Spleen (tissue), 13 donors: ENCODE measurements around the gene XRRA1. TPM values are rescaled to one million over a fixed set of nuclear protein-coding genes. Genes with fewer than 3 reads are reported as not detected.
"Not testable (repeated sequence)": the region's sequence is repeated elsewhere in the genome, so short reads cannot be mapped to it uniquely, and the experiment has no call there.

ENCODE experiments used
- DNase-seq: peaks from one replicate; pipeline ENCODE4 v3.0.0-alpha.2; 2020
- H3K27ac ChIP-seq, 8 donors: fragments of 200-600 bp; sonication (generic) in 7 of 8; 1 replicate in 4 of 8; 2 replicates in 4 of 8; pipeline versions ENCODE4 v1.5.0 to v1.8.0; 2016 to 2021; ENCODE audit warnings: inconsistent platforms in 4 of 8, mild to moderate bottlenecking in 4 of 8, moderate library complexity in 1 of 8
- H3K27me3 ChIP-seq, 7 donors: fragments of 200-600 bp; sonication (generic) in 6 of 7; replicated peaks in 1 of 7; 1 replicate in 4 of 7; 2 replicates in 3 of 7; pipeline versions ENCODE4 v1.5.0 to v1.8.0; 2016 to 2021; ENCODE audit warnings: inconsistent platforms in 3 of 7, mild to moderate bottlenecking in 1 of 7
- H3K36me3 ChIP-seq, 6 donors: fragments of 200-600 bp; sonication (generic) in 5 of 6; 1 replicate in 4 of 6; 2 replicates in 2 of 6; pipeline versions ENCODE4 v1.5.0 to v1.8.0; 2016 to 2021; ENCODE audit warnings: inconsistent platforms in 2 of 6
- H3K4me1 ChIP-seq, 6 donors: fragments of 200-600 bp; sonication (generic) in 5 of 6; 1 replicate in 3 of 6; 2 replicates in 3 of 6; pipeline versions ENCODE4 v1.5.0 to v1.8.0; 2016 to 2021; ENCODE audit warnings: inconsistent platforms in 3 of 6
- H3K4me3 ChIP-seq, 8 donors: fragments of 200-600 bp; sonication (generic) in 7 of 8; 1 replicate in 4 of 8; 2 replicates in 4 of 8; pipeline versions ENCODE4 v1.5.0 to v1.8.0; 2016 to 2021; ENCODE audit warnings: inconsistent platforms in 4 of 8, mild to moderate bottlenecking in 4 of 8, moderate library complexity in 2 of 8
- H3K9me3 ChIP-seq, 8 donors: fragments of 200-600 bp; sonication (generic) in 7 of 8; 1 replicate in 4 of 8; 2 replicates in 4 of 8; pipeline versions ENCODE4 v1.5.0 to v1.8.0; 2016 to 2021; ENCODE audit warnings: inconsistent platforms in 4 of 8
- POLR2A ChIP-seq, 3 donors: fragments of 450-650 bp; IDR thresholded peaks; one replicate each; pipeline ENCODE4 v1.5.1; 2017; ENCODE audit warnings: antibody characterized with exemption in 3 of 3, mild to moderate bottlenecking in 1 of 3
- POLR2AphosphoS5 ChIP-seq, 3 donors: sonication (generic); formaldehyde crosslinking; IDR thresholded peaks; one replicate each; pipeline ENCODE4 v1.5.1; 2017; ENCODE audit warnings: antibody characterized with exemption in 3 of 3
- WGBS, 5 donors: extraction: QIAGEN DNeasy Blood & Tissue Kit in 3 of 5; methylation state at CpG; one replicate each; pipeline versions ENCODE4 v1.1.5 to v1.1.7; 2013 to 2018; 5-methylcytosine and 5-hydroxymethylcytosine counted together
- intact Hi-C: fragments of 100-400 bp; cut with DNase I; formaldehyde crosslinking; loops from one replicate; pipeline ENCODE4 v1.15.0; 2023; ENCODE audit warnings: low total_unique reads
- long read RNA-seq, 2 donors: transcript quantifications; one replicate each; lab custom pipeline, GENCODE V29; 2026
- polyA plus RNA-seq, 3 donors: library from polyadenylated mRNA; stranded (reverse); fragments of 200-250 nt; gene quantifications; one replicate each; pipeline ENCODE4 v1.2.1, GENCODE V29; 2013
- total RNA-seq, 7 donors: library from RNA; depleted of rRNA in 3 of 7; stranded (reverse); fragments of >200 nt in 3 of 7; fragmentation: NEBNext Ultra II Directional in 4 of 7; extraction: Animal tissue kit (Norgen Biotek cat#: 25700) in 4 of 7; gene quantifications; one replicate each; pipeline versions ENCODE4 v1.1.0 to v1.2.1, GENCODE V29; 2016 to 2021
- TF ChIP-seq, protein P1 (sequence below), 11 experiments: fragments of 200-600 bp in 7 of 11; fragments of 450-650 bp in 4 of 11; sonication (generic) in 4 of 11; IDR thresholded peaks in 8 of 11; conservative IDR thresholded peaks in 3 of 11; 1 replicate in 7 of 11; 2 replicates in 4 of 11; pipeline versions ENCODE4 v1.4.0 to v1.8.0; 2016 to 2021; ENCODE audit warnings: antibody characterized with exemption in 11 of 11, inconsistent platforms in 4 of 11, mild to moderate bottlenecking in 1 of 11
- donor health status: healthy with polysubstance abuse.
- donor health status: DM: no; HTN: no; CAD: no; lungs with moderate emphysema.
- donor health status: DM: no; HTN: no; CAD: no.
- donor health status: Bipolar disorder and iron deficiency.
- donor health status: healthy.
- donor health status: DM: no; HTN: no; CAD: no.
- donor health status: DM: yes; HTN: yes; CAD: no.

Gene XRRA1, protein sequence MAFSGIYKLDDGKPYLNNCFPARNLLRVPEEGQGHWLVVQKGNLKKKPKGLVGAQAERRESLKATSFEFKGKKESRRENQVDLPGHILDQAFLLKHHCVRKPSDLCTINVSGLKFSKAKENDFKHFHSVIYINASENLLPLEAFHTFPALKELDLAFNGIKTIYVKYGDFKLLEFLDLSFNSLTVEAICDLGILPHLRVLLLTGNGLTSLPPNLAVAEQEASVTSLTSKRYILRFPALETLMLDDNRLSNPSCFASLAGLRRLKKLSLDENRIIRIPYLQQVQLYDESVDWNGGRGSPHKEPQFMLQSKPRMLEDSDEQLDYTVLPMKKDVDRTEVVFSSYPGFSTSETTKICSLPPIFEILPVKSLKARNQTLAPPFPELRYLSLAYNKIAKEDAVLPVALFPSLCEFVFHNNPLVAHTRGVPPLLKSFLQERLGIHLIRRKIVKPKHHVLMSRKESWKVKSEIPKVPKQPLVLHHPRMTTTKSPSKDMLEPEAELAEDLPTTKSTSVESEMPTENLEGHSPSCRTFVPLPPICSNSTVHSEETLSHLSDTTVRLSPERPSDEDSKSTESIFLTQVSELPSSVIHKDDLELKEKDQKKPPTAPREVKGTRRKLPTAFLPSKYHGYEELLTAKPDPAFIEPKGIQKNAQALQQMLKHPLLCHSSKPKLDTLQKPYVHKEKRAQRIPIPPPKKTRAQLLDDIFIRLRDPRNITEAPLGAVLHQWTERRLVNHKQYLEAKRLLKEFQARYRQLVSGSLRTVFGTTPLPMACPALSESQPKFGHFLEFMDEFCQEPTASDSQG
- total RNA-seq: 10 to 100 TPM; 11.5 to 60.1 (median 25.1) TPM
- polyA plus RNA-seq: 1 to 10 TPM; 1.4 to 2.7 (median 1.9) TPM
- long read RNA-seq, donor 1: 0 reads
- long read RNA-seq, donor 2: 0 reads

DNA sequence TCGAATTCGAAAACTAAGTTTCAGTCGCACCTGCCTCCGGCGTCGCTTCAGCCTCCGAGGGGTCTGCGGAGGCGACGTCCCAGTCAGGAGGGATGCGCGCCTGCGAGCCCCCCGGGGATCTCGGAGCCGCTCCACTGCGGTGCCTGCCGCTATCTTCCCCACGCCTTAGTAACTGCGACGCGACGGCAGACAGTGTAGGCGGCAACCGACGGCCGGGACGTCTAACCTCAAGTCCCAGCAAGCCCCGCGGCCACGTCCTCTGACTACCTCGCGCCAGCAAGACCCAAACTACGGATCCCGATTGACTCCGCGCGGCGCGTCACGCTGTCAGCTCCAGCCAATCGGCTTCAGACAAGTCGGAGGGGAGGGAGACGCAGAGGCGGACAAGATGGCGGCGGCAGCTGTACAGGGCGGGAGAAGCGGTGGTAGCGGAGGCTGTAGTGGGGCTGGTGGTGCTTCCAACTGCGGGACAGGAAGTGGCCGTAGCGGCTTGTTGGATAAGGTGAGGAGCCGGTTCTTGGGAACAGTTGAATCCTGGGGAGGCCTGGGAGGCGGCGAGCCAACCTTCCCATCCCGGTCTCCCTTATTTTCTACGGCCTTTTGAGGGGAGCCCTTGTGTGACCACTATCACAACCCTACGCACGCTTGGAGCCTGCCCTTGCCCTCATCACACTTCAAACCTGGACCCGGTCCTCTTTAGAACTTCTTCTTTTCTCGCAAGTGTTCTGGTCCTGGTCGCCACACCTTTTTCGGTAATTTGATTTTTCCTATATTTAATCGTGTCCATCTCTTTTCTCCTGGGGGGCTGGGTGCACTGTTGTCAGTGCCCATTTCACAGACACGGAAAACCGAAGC is at the start of gene XRRA1, which contains the start of gene SPCS2:
Gene XRRA1, minus strand, starts transcription at position 194 of the 855 bp plus-strand sequence. CDS start 8,213 bp downstream, outside the sequence.
Gene SPCS2, plus strand, starts transcription at position 369 of the 855 bp plus-strand sequence. Its CDS starts 20 bp downstream, at position 389.
- peak; percentile 42 to 75 (median 73) for TF ChIP-seq POLR2A (IDR thresholded peaks at IDR 0.05)
- TF ChIP-seq, protein P1, sequence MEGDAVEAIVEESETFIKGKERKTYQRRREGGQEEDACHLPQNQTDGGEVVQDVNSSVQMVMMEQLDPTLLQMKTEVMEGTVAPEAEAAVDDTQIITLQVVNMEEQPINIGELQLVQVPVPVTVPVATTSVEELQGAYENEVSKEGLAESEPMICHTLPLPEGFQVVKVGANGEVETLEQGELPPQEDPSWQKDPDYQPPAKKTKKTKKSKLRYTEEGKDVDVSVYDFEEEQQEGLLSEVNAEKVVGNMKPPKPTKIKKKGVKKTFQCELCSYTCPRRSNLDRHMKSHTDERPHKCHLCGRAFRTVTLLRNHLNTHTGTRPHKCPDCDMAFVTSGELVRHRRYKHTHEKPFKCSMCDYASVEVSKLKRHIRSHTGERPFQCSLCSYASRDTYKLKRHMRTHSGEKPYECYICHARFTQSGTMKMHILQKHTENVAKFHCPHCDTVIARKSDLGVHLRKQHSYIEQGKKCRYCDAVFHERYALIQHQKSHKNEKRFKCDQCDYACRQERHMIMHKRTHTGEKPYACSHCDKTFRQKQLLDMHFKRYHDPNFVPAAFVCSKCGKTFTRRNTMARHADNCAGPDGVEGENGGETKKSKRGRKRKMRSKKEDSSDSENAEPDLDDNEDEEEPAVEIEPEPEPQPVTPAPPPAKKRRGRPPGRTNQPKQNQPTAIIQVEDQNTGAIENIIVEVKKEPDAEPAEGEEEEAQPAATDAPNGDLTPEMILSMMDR (IDR thresholded peaks at IDR 0.05 in 8 of 11, conservative IDR thresholded peaks at IDR 0.05 in 3 of 11): peak in 1 of 11 experiments; percentile 24
- TF ChIP-seq POLR2AphosphoS5 (IDR thresholded peaks at IDR 0.05): peak; percentile 98 to 99 (median 99)
- Histone ChIP-seq H3K4me1 (peaks cover 46 to 68% (median 58%) of the 10 kb centered on the region in 6 donors), H3K27ac (peak within 1 kb of the TSS; percentile 87 to 93 (median 90)), H3K4me3 (peak within 1 kb of the TSS; percentile 67 to 93 (median 84)), H3K9me3 (no peaks in the 10 kb centered on the region), H3K36me3 (peaks cover 0 to 22% (median 5%) of the 10 kb centered on the region in 6 donors), H3K27me3 (no peaks in the 10 kb centered on the region)
- 0 to 1% (median 0%) methylated on average over 46 to 67 of the region's 67 CpGs for WGBS, 5 donors
- intact Hi-C loops: no loop called here
- peak; percentile 100 for DNase-seq

DNA sequence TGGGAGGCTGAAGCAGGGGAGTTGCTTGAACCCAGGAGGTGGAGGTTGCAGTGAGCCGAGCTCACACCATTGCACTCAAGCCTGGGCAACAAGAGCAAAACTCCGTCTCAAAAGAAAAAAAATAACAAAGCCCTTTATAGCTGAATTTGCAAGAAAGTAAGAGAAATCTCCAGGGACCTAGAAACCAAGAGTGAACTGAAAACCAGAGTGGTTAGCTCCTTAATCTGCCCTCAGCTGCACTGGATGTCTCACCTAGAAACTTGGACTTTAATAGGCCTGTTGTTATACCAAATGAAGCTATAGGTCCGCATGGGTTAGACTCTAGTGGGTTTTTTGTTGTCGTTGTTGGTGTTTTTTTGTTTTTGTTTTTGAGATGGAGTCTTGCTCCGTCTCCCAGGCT is 44.0 kb upstream of the XRRA1 start:
- no peak for TF ChIP-seq POLR2A (IDR thresholded peaks at IDR 0.05)
- Histone ChIP-seq H3K4me3 (no peak overlapping the region), H3K36me3 (peaks cover 0 to 39% (median 18%) of the 10 kb centered on the region in 6 donors), H3K27ac (no peak overlapping the region), H3K9me3 (no peaks in the 10 kb centered on the region), H3K27me3 (no peaks in the 10 kb centered on the region), H3K4me1 (peaks cover 6 to 41% (median 27%) of the 10 kb centered on the region in 6 donors)
- intact Hi-C loops: no loop called here
- no peak for DNase-seq
- WGBS, 5 donors: 78 to 91% (median 85%) methylated on average over 5 of the region's 5 CpGs

DNA sequence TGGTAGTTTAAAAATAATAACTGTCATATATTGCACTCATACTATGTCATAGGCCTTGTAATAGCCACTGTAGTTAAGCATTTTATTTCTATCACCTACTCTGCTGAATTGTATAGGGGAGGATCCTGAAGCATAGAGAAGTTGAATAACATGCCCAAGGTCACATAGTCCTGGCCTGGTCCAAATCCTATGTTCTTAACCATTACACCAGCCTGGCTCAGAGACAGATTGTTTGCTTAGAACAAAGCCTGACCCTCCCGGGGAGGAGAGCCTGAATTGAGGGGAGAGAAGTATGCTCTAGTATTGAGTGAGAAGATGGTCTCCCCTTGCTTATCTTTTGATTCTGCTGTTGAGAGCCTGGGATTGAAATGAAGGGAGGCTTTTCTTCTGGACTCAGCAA is 42.0 kb upstream of the XRRA1 start:
- WGBS, 5 donors: 63 to 93% (median 76%) methylated on average over 1 of the region's 1 CpG
- Histone ChIP-seq H3K27me3 (no peaks in the 10 kb centered on the region), H3K4me1 (peaks cover 6 to 42% (median 27%) of the 10 kb centered on the region in 6 donors), H3K9me3 (no peaks in the 10 kb centered on the region), H3K36me3 (peaks cover 0 to 20% (median 13%) of the 10 kb centered on the region in 6 donors), H3K4me3 (no peak overlapping the region), H3K27ac (no peak overlapping the region)
- no peak for DNase-seq
- intact Hi-C loops: no loop called here
- TF ChIP-seq, protein P1 (IDR thresholded peaks at IDR 0.05 in 8 of 11, conservative IDR thresholded peaks at IDR 0.05 in 3 of 11): no peak
- TF ChIP-seq POLR2AphosphoS5 (IDR thresholded peaks at IDR 0.05) (no peak), POLR2A (IDR thresholded peaks at IDR 0.05) (no peak)

DNA sequence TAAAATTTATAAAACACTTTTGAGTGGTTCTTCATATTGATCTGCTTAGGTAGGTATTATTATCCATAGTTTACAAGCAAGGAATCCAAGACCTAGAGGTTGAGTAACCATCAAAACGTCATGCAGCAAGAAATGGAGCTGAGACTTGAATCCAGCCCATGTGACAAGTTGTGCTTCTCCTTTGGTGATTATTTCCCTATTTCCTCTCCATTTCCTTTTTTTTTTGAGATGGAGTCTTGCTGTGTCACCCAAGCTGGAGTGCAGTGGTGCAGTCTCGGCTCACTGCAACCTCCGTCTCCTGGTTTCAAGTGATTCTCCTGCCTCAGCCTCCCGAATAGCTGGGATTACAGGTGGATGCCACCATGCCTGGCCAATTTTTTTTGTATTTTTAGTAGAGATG is 41.3 kb upstream of the XRRA1 start:
- H3K27ac ChIP-seq, H3K4me3 ChIP-seq, intact Hi-C loops, H3K9me3 ChIP-seq, DNase-seq, H3K27me3 ChIP-seq: not testable (repeated sequence)
- WGBS, 5 donors: 59 to 90% (median 69%) methylated on average over 4 of the region's 4 CpGs
- peaks cover 6 to 42% (median 27%) of the 10 kb centered on the region in 6 donors for H3K4me1 ChIP-seq
- H3K36me3 ChIP-seq: peaks cover 0 to 12% (median 9%) of the 10 kb centered on the region in 6 donors
